Activated B cell treated with CpG ODN at 0.5 μM for 24 hours (primary cell): ENCODE measurements around the gene CNTN1. TPM values are rescaled to one million over a fixed set of nuclear protein-coding genes. Genes with fewer than 3 reads are reported as not detected.

ENCODE experiments used
- ATAC-seq: fragments of 200-7000 bp; cut with Tn5 transposase; one replicate; pipeline ENCODE4 v1.10.0; 2021; ENCODE audit warnings: low read depth, mild to moderate bottlenecking, moderate library complexity
- CTCF ChIA-PET: fragments of 350-600 bp; sonication (Branson Sonifier 250); formaldehyde crosslinking; loops from one replicate; lab custom pipeline; 2021; ENCODE audit warnings: antibody characterized with exemption; lab: Charles Lee
- POLR2A ChIA-PET: fragments of 350-600 bp; sonication (Branson Sonifier 250); formaldehyde crosslinking; loops from one replicate; lab custom pipeline; 2021; ENCODE audit warnings: antibody characterized with exemption; lab: Charles Lee
- DNase-seq: peaks from one replicate; pipeline ENCODE4 v3.0.0; 2022
- H3K27ac Mint-ChIP-seq: one replicate; pipeline ENCODE4 v1.8.0; 2020; ENCODE audit warnings: mixed read lengths
- H3K27me3 Mint-ChIP-seq: one replicate; pipeline ENCODE4 v1.8.0; 2021; ENCODE audit warnings: mixed read lengths
- H3K36me3 Mint-ChIP-seq: one replicate; pipeline ENCODE4 v1.8.0; 2021; ENCODE audit warnings: low read depth, mixed read lengths
- H3K4me1 Mint-ChIP-seq: one replicate; pipeline ENCODE4 v1.8.0; 2021; ENCODE audit warnings: mixed read lengths
- H3K4me3 Mint-ChIP-seq: one replicate; pipeline ENCODE4 v1.8.0; 2020; ENCODE audit warnings: mild to moderate bottlenecking, mixed read lengths
- H3K9me3 Mint-ChIP-seq: one replicate; pipeline ENCODE4 v1.8.0; 2020; ENCODE audit warnings: mixed read lengths
- intact Hi-C: fragments of 100-400 bp; cut with micrococcal nuclease; formaldehyde crosslinking; loops from one replicate; pipeline ENCODE4 v1.15.1; 2024
- total RNA-seq: library from RNA; stranded (reverse); gene quantifications from 2 replicates; pipeline ENCODE4 v1.2.3, GENCODE V29; 2022
- TF ChIP-seq, protein P1 (sequence below): fragments of 200-600 bp; IDR thresholded peaks from one replicate; pipeline ENCODE4 v1.8.0; 2022; ENCODE audit warnings: antibody characterized with exemption, mild to moderate bottlenecking

The CNTN1 gene
- total RNA-seq, 1 donor from 2014 or later = not detected

DNA sequence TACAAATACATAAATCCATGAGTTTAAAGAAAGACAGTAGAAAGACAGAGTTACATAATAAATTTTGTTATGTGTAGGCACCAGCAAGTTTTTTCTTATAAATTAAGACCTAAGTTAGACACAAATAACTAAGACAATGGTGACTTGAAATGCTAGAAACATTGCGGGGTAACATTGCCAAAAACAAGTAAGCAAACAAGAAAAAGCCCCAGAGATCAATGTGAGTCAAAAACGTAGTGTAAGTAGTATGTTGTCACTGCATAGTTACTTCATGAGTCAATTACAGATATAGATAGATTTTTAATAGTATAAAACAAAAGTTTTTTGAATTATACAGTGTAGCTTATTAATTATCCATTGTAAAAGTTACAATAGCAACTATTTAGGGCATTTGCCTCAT lies 83.4 kb downstream of the CNTN1 start:
- DNase-seq = no peak
- ATAC-seq = no peak
- Mint-ChIP-seq H3K27ac (no peak overlapping the region), H3K9me3 (no peaks in the 10 kb centered on the region), H3K27me3 (no peaks in the 10 kb centered on the region), H3K4me1 (no peaks in the 10 kb centered on the region), H3K36me3 (no peaks in the 10 kb centered on the region), H3K4me3 (no peak overlapping the region)
- TF ChIP-seq, protein P1, sequence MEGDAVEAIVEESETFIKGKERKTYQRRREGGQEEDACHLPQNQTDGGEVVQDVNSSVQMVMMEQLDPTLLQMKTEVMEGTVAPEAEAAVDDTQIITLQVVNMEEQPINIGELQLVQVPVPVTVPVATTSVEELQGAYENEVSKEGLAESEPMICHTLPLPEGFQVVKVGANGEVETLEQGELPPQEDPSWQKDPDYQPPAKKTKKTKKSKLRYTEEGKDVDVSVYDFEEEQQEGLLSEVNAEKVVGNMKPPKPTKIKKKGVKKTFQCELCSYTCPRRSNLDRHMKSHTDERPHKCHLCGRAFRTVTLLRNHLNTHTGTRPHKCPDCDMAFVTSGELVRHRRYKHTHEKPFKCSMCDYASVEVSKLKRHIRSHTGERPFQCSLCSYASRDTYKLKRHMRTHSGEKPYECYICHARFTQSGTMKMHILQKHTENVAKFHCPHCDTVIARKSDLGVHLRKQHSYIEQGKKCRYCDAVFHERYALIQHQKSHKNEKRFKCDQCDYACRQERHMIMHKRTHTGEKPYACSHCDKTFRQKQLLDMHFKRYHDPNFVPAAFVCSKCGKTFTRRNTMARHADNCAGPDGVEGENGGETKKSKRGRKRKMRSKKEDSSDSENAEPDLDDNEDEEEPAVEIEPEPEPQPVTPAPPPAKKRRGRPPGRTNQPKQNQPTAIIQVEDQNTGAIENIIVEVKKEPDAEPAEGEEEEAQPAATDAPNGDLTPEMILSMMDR = no peak
- ChIA-PET POLR2A (no interaction called here), CTCF (no interaction called here)
- intact Hi-C loops = no loop called here

DNA sequence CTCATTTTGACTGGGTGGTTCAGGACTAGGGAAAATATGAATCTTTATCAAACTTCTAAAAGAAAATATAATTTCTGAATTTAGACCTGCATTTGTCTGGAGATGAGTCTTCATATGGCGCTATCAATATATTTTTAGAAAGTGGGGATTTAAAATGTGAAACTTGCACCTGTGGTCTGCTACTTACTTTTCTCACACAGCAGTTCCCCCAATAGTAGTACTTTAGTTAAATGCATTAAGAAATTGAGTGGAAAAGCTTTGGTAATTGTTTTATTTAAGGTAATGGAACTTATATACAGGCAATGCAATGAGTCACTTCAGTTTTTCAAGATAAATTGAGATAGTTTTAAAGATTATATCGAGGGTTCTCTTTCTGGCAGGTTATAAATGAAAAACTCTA lies 91.9 kb downstream of the CNTN1 start:
- POLR2A ChIA-PET = no interaction called here
- H3K9me3 Mint-ChIP-seq = no peaks in the 10 kb centered on the region
- DNase-seq = no peak

DNA sequence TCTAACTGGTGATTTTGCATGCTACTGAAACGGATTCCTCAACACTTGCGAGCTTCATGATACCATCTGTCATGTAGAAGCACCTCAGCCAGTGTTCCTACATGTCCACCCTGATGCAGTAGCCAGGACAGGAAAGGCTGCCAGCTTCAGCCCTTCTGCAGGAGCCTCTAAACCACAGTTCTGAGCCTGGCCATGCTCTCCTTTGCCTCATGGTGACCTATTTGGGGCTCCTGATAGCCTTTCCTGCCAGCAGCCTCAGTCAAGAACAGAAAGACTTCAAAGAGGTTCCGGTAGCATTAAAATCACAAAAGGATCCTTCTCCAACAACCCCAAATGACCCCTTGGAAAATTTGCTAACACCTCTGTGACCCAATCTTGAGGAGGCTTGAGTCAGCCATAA lies 96.0 kb downstream of the CNTN1 start:
- CTCF ChIA-PET = no interaction called here
- Mint-ChIP-seq H3K36me3 (no peaks in the 10 kb centered on the region), H3K27ac (no peak overlapping the region), H3K4me1 (no peaks in the 10 kb centered on the region), H3K27me3 (no peaks in the 10 kb centered on the region), H3K4me3 (no peak overlapping the region), H3K9me3 (peaks cover 4% of the 10 kb centered on the region)
- DNase-seq (no peak), ATAC-seq (no peak)
- TF ChIP-seq, protein P1 = no peak
- intact Hi-C loops = no loop called here
- POLR2A ChIA-PET = no interaction called here

More for the DNA sequence above, 91.9 kb downstream of the CNTN1 start:
- no peaks in the 10 kb centered on the region for H3K4me1 Mint-ChIP-seq
- no peaks in the 10 kb centered on the region for H3K36me3 Mint-ChIP-seq
- no peaks in the 10 kb centered on the region for H3K27me3 Mint-ChIP-seq
- intact Hi-C loops = no loop called here
- H3K27ac Mint-ChIP-seq = no peak overlapping the region
- TF ChIP-seq, protein P1 = no peak
- CTCF ChIA-PET = no interaction called here
- no peak overlapping the region for H3K4me3 Mint-ChIP-seq
- no peak for ATAC-seq

DNA sequence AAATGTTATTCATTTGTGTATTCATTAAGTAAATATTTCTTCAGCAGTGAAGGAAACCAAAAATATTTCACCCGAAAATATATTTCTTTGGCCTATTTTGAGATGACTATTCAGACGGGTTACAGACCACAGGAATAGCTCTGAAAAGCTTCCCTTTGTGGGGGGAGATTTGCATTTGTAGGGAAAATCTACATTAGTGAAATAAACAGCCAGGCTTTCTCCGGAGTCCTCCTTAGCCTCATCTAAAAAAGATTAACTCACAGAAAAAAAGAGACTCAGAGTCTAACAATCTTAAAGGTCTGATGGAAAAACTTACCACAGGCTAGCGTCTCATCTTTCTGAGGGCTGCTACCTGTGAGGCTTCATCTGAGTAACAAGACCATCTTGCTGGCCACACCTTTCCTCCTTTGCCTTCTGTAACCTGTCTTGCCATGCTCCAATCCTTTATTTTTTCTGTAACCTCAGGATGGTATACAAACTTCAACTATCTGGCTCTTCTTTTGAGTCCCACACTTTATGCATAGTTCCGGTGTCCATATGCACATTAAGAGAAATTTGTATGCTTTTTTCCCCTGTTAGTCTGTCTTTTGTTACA lies 100.7 kb downstream of the CNTN1 start:
- Mint-ChIP-seq H3K36me3 (no peaks in the 10 kb centered on the region), H3K27ac (no peak overlapping the region), H3K4me3 (no peak overlapping the region), H3K4me1 (no peaks in the 10 kb centered on the region), H3K27me3 (no peaks in the 10 kb centered on the region), H3K9me3 (peaks cover 4% of the 10 kb centered on the region)
- ChIA-PET POLR2A (no interaction called here), CTCF (no interaction called here)
- TF ChIP-seq, protein P1 = no peak
- ATAC-seq = no peak
- intact Hi-C loops = no loop called here
- no peak for DNase-seq

DNA sequence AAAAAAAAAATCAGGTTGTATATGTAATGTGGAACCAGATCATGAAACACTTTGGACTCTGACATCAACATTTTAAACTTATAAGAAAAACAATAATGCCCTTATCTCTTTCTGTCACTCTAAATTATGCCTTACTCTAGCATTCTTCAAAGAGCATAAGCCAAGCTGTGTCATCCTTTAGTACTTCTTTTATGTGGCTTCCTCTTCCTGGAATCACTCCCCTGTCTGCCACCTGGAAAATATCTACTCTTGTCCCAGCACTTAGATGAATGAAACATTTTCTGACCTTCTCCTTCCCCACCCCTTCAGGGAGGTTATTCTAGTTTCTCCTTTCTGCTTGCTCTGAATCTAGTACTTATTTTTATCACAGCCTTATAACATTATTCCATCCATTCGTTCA lies 101.2 kb downstream of the CNTN1 start:
- TF ChIP-seq, protein P1 = no peak
- Mint-ChIP-seq H3K27me3 (no peaks in the 10 kb centered on the region), H3K36me3 (no peaks in the 10 kb centered on the region), H3K4me3 (no peak overlapping the region), H3K9me3 (peaks cover 4% of the 10 kb centered on the region), H3K27ac (no peak overlapping the region), H3K4me1 (no peaks in the 10 kb centered on the region)
- CTCF ChIA-PET = no interaction called here
- ATAC-seq = no peak
- intact Hi-C loops = no loop called here
- POLR2A ChIA-PET = no interaction called here
- DNase-seq = no peak
